Measurements from ENCODE around the gene ETV1. TPM values are rescaled to one million over a fixed set of nuclear protein-coding genes. Genes with fewer than 3 reads are reported as not detected.

Gene ETV1
- total and polyA plus RNA-seq, 2 of the 4 experiments (the other 2 are of a cell fraction), result 8.6 to 21.1 TPM

DNA sequence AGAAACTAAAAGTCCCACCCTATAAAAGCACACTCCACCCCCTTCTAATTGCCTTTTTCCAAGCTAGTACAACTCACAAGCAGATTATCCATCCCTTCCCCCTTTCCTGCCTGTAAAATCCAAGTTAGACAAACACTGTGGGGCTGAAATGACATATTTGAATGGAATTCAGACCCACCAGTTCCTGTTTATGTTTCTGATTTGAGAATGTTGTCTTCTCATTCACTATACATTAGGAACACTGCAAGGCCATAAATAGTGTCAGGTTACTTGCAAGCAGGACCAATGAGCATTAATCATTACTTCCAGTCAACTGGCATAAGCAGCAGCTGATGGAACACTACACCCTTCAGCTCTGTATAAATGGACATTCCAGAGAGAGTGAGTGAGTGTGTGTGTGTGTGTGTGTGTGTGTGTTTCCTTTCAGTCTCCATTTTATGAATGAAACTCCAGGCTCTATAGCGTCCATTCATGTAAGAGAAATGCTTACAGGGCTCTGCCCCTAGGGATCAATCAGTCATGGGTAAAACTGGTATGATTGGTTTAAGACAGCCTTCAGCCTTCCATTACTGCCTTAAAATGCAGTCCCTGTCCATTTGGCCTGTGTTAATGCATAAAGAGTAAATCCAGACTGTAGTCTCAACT is 69.3 kb downstream of the ETV1 start:
- no CpG with 5 or more reads among the region's 1 CpG for WGBS, 2 experiments (ENCODE audit: extremely low coverage in 2 of 2, insufficient read length in 1 of 2)
- Histone ChIP-seq H3K4ac (ENCODE audit: low read depth, low read length) (peak overlapping the region; percentile 95), H2AFZ (replicated peaks; ENCODE audit: low read length, poor library complexity) (peak overlapping the region; percentile 73), H3K27ac (ENCODE audit: insufficient read depth, low read length) (peak overlapping the region; percentile 76), H2AK9ac (replicated peaks; ENCODE audit: low read depth, low read length, poor library complexity) (no peak overlapping the region), H4K20me1 (ENCODE audit: insufficient read depth, low read length) (no peaks in the 10 kb centered on the region), H2BK15ac (ENCODE audit: low read depth, low read length) (peak overlapping the region; percentile 93), H3K36me3 (ENCODE audit: control insufficient read depth, insufficient read depth, low read length) (no peaks in the 10 kb centered on the region), H3K9me1 (ENCODE audit: insufficient read depth, low read length) (no peaks in the 10 kb centered on the region), H2BK120ac (ENCODE audit: low read depth, low read length) (peak overlapping the region; percentile 97), H4K5ac (ENCODE audit: low read depth, low read length) (peak overlapping the region; percentile 74), H3K14ac (replicated peaks; ENCODE audit: low read depth, low read length) (peak overlapping the region; percentile 95), H3K23ac (ENCODE audit: low read depth, low read length) (peak overlapping the region; percentile 97), H3K4me3 (ENCODE audit: insufficient read depth, low read depth, low read length) (no peak overlapping the region), H3K18ac (ENCODE audit: low read depth, low read length) (peak overlapping the region; percentile 86), H3K9ac (ENCODE audit: low read depth, low read length) (0 out of 2 replicates have a peak overlapping the region, but pooled peaks have one; percentile 7), H2BK20ac (ENCODE audit: low read depth, low read length) (peak overlapping the region; percentile 98), H3K4me1 (ENCODE audit: control insufficient read depth, insufficient read depth, low read length) (peaks cover 1% of the 10 kb centered on the region; the same call in 1 of the 2 replicates), H2AK5ac (ENCODE audit: low read depth, low read length) (peak overlapping the region; percentile 67), H4K91ac (ENCODE audit: insufficient read depth, low read depth, low read length) (peak overlapping the region; percentile 82), H3K9me3 (ENCODE audit: control insufficient read depth, insufficient read depth, low read length) (no peaks in the 10 kb centered on the region), H3K4me2 (ENCODE audit: low read depth, low read length) (peak overlapping the region; percentile 80), H2BK5ac (ENCODE audit: low read depth, low read length, poor library complexity, severe bottlenecking) (peak overlapping the region; percentile 97), H3K79me1 (ENCODE audit: low read depth in 1 of 2, low read length in 2 of 2) (0 out of 4 replicates have a peak, but pooled peaks cover 0 to 3% of the 10 kb centered on the region in 2 experiments), H3K27me3 (ENCODE audit: control insufficient read depth, insufficient read depth, low read length) (no peaks in the 10 kb centered on the region), H3K56ac (ENCODE audit: extremely low read depth, insufficient read depth, low read length) (peak overlapping the region; percentile 60), H4K8ac (ENCODE audit: low read depth in 2 of 2, low read length in 2 of 2) (peak overlapping the region; percentile 38 to 95)
- POLR2A ChIA-PET (ENCODE audit: unreplicated experiment), result no interaction called here
- intact Hi-C loops (cut with micrococcal nuclease), result loop anchor here (1.0 to 5.0 kb wide), 4 partner anchors 61 to 198 kb away; partner anchors contain the start of gene ETV1
- CTCF ChIA-PET, result interaction anchor here (0.5 to 1.1 kb wide), 3 partner anchors 61 to 400 kb away, joined by 3 to 8 read pairs (median 3); partner anchors contain the start of gene ETV1
- dilution Hi-C loops (cut with HindIII; ENCODE audit: low sequenced_read_pairs, unreplicated experiment), result no loop called here
- ATAC-seq (ENCODE audit: low read depth) (peak; percentile 94), DNase-seq (peak; percentile 100)
- no TSS peak for BruUV-seq (replicated peaks)
- in situ Hi-C loops (cut with MboI; ENCODE audit: low sequenced_read_pairs), result loop anchor here (5.0 kb wide), 1 partner anchor 62 kb away; no protein-coding TSS in a partner anchor
- TF ChIP-seq ELK1 (IDR thresholded peaks at IDR 0.05; ENCODE audit: borderline replicate concordance, low read depth, low read length), result no peak
- no peak; the same call in 1 of the 2 replicates for TF ChIP-seq MAZ (IDR thresholded peaks at IDR 0.05; ENCODE audit: borderline replicate concordance, low read depth, low read length)
- TF ChIP-seq NFE2L2 (IDR thresholded peaks at IDR 0.05; ENCODE audit: low read depth, low read length), result peak; percentile 29; the same call in 1 of the 2 replicates
- TF ChIP-seq, protein P1, sequence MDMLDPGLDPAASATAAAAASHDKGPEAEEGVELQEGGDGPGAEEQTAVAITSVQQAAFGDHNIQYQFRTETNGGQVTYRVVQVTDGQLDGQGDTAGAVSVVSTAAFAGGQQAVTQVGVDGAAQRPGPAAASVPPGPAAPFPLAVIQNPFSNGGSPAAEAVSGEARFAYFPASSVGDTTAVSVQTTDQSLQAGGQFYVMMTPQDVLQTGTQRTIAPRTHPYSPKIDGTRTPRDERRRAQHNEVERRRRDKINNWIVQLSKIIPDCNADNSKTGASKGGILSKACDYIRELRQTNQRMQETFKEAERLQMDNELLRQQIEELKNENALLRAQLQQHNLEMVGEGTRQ (IDR thresholded peaks at IDR 0.05; ENCODE audit: low read depth, low read length), result peak; percentile 35; the same call in 1 of the 2 replicates
- TF ChIP-seq CEBPB (IDR thresholded peaks at IDR 0.05; ENCODE audit: low read depth, low read length), result 0 out of 2 replicates have a peak, but pooled peaks have one; percentile 11
- peak; percentile 18; the same call in 1 of the 2 replicates for TF ChIP-seq RAD21 (IDR thresholded peaks at IDR 0.05; ENCODE audit: low read length)
- TF ChIP-seq RCOR1 (IDR thresholded peaks at IDR 0.05; ENCODE audit: insufficient replicate concordance, low read length), result peak; percentile 63
- 0 out of 2 replicates have a peak, but pooled peaks have one; percentile 1 for TF ChIP-seq MAFK (IDR thresholded peaks at IDR 0.05; ENCODE audit: low read depth, low read length)
- TF ChIP-seq SMC3 (IDR thresholded peaks at IDR 0.05; ENCODE audit: low read depth, low read length), result 0 out of 2 replicates have a peak, but pooled peaks have one; percentile 14
- TF ChIP-seq CHD1 (IDR thresholded peaks at IDR 0.05; ENCODE audit: low read depth, low read length), result no peak
- TF ChIP-seq POLR2A (IDR thresholded peaks at IDR 0.05; ENCODE audit: low read depth, low read length), result no peak
- TF ChIP-seq MXI1 (IDR thresholded peaks at IDR 0.05; ENCODE audit: borderline replicate concordance, low read depth, low read length), result no peak
- no peak for TF ChIP-seq RFX5 (IDR thresholded peaks at IDR 0.05; ENCODE audit: low read depth, low read length)
